NB4 (cell line): ENCODE data around the gene SLC48A1.
A peak's percentile ranks its signal among the peaks of the same experiment; 100 is the strongest.

Experiments
- DNase-seq: peaks from one replicate; pipeline ENCODE4 v3.0.0; 2010; ENCODE audit warnings: low read depth
- H3K4me3 ChIP-seq: one replicate; pipeline ENCODE4 v1.5.1; 2011; ENCODE audit warnings: mild to moderate bottlenecking, low read depth, low read length, moderate library complexity
- CTCF ChIP-seq: IDR thresholded peaks from one replicate; pipeline ENCODE4 v1.5.1; 2012; ENCODE audit warnings: low read depth, low read length
- MAX ChIP-seq: IDR thresholded peaks from 2 replicates; pipeline ENCODE4 v1.6.1; 2011; ENCODE audit warnings: low read depth, low read length
- MYC ChIP-seq: IDR thresholded peaks from 2 replicates; pipeline ENCODE4 v1.6.1; 2011; ENCODE audit warnings: low read depth, low read length
- POLR2A ChIP-seq: IDR thresholded peaks from 2 replicates; pipeline ENCODE4 v1.6.1; 2011; ENCODE audit warnings: mild to moderate bottlenecking; ENCODE audit not compliant: insufficient read length; ENCODE audit errors: extremely low read depth

The SLC48A1 gene

DNA sequence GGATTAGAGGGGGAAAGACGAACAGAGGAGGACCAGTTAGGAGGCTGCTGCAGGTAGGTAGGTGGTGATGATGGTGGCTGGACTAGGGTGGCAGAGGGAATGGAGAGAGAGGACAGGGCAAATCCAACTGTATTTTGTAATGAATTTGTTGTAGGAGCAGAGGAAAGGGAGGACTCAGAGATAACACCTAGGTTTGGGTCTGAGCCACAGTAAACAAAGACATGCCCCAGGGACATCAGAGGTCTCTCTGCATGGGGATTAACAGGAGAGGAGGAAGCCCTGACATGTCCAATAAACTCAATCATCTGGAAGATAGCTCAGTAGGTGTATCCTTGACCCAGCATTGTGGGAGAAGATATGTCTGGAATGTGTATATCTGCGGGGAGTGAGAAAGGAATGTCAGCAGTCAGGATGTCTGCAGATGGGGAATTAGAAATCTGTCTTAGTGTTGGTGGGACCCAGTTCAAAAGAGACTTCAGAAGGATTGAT is 4.7 kb upstream of the SLC48A1 start:
- TF ChIP-seq CTCF (no peak), MYC (no peak), MAX (no peak), POLR2A (no peak)
- DNase-seq = no peak
- H3K4me3 ChIP-seq = no peak overlapping the region

GRCh38 chr12:47769234-47770085 is 3.6 kb upstream of the SLC48A1 start:
- H3K4me3 ChIP-seq = no peak overlapping the region
- no peak for DNase-seq
- TF ChIP-seq MAX = no peak
- TF ChIP-seq MYC = no peak
- no peak for TF ChIP-seq CTCF
- TF ChIP-seq POLR2A = no peak

GRCh38 chr12:47770086-47770726 is 2.8 kb upstream of the SLC48A1 start:
- TF ChIP-seq CTCF = no peak
- TF ChIP-seq MYC = peak; percentile 72
- peak; percentile 78 for DNase-seq
- no peak overlapping the region for H3K4me3 ChIP-seq

GRCh38 chr12:47771304-47771703 is 1.7 kb upstream of the SLC48A1 start:
- no peak for TF ChIP-seq MAX
- no peak for TF ChIP-seq CTCF
- no peak for TF ChIP-seq POLR2A
- TF ChIP-seq MYC = no peak
- DNase-seq = no peak

DNA sequence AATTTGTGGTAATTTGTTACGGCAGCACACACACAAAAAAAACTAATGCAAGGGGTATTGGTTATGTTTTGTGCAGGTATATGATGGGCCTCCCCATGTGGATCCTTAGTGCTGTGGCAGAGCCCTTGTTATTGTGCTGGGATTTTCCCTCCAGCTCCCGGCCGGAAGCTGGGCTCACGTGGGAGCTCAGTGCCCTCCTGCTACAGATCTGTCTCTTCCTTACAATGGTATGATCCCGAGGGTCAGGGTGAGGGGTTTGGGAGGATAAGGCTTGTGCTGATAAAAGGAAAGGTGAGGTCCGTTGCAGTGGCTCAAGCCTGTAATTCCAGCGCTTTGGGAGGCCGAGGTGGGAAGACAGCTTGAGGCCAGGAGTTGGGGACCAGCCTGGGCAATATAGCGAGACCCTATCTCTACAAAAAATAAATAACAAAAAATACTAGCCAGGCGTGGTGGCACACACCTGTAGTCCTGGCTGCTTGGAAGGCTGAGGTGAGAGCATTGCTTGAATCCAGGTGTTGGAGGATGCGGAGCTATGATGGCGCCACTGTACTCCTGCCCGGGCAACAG is 861 bp upstream of the SLC48A1 start:
- DNase-seq = no peak
- TF ChIP-seq MAX = no peak
- TF ChIP-seq POLR2A = no peak
- TF ChIP-seq CTCF = no peak
- no peak for TF ChIP-seq MYC
- H3K4me3 ChIP-seq = no peak overlapping the region

More at GRCh38 chr12:47771304-47771703, 1.7 kb upstream of the SLC48A1 start:
- no peak overlapping the region for H3K4me3 ChIP-seq
